HG03520 (cell line): ENCODE measurements around the gene CFAP47.
A peak's percentile ranks its signal among the peaks of the same experiment; 100 is the strongest.
"Not testable (repeated sequence)": the region's sequence is repeated elsewhere in the genome, so short reads cannot be mapped to it uniquely, and the experiment has no call there.

Experiments used
- ATAC-seq: cut with Tn5 transposase; IDR thresholded peaks from one replicate; pipeline ENCODE4 v1.9.1; 2021; ENCODE audit warnings: mild to moderate bottlenecking, moderate library complexity; ENCODE audit not compliant: unreplicated experiment

Gene CFAP47

DNA sequence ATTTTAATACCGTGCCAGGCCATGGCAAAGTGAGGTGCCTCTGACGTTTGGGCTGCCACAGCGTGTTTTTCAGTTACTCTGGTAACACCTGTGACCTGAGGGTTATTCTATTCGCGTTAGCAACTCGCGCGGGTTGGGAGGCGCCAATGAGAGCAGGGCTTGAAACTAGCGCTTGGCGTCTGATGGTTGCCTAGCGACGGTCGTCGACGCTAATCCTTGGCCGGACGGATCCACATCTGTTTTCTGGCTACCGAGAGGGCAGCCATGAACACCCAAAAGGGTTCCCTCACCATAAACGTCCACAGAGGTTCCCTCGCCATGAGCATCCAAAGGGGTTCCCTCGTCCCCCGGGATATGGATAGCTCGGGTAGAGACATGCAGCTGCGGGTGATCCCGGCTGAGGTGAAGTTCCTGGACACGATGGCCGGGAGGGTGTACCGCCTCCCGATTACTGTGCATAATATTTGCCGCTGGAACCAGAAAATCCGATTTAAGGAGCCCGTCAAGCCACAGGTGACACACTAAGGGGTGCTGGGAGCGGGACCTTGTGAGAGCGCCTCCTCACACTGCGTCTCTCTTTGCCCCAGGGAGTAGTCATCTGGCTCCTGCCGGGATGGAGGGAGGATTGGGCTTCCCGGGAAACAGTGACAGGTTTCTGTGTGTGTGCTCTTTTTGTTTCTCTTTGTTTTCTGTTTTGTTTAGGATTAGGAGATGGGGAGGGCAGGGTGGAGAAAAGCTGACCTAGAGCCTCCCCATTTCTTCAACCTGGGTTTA is at the start of gene CFAP47:
Gene CFAP47 (plus strand): TSS at position 199 of the 774 bp plus-strand sequence. CDS start 66 bp downstream, at position 265.
- no peak for ATAC-seq

- ATAC-seq, result no peak
These were observed 38.9 kb upstream of the CFAP47 start for GRCh38 chrX:35880601-35881000.

DNA sequence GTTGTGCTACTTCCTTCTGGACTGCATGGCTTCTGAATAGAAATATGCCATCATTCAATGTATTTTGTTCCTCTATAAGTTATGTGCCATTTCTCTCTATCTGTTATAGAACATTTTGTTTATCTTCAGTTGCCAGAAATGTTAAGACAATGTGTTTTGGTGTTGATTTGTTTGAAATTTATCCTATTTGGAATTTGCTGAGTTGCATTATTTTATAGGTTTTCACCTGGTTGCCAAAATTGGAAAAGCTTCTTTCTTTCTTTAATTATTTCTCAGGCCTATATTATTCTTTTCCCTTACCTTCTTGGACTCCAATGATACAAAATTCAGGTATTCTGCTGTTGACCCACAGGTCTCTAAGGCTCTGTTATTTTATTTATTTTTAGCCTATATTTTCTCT is 33.4 kb upstream of the CFAP47 start:
- no peak for ATAC-seq

DNA sequence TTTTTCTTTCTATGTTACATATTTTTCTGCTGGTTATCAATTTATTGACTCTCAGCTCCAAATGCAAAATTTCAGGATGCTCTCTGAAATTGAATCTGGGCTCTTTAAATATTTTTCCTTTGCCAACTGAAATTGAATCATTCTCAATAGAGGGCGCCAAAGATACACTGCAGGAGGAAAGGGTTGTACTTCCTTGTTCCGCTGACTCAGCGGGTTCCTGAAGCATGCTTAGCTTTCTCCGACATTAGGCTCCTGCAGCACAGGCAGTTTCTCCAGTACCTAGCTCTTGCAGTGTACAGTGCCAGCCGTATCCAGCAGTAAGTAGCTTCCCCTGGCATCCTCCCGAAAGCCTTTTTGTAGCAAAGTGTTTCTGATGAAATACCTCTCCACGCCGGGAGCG is 28.8 kb upstream of the CFAP47 start:
- ATAC-seq, result peak; percentile 53

DNA sequence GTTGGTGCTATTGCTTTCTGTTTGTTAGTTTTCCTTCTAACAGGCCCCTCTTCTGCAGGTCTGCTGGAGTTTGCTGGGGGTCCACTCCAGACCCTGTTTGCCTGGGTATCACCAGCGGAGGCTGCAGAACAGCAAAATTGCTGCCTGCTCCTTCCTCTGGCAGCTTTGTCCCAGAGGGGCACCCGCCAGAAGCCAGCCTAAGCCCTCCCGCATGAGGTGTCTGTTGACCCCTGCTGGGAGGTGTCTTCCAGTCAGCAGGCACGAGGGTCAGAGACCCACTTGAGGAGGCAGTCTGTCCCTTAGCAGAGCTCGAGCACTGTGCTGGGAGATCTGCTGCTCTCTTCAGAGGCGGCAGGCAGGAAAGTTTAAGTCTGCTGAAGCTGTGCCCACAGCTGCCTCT is 67.3 kb downstream of the CFAP47 start:
- ATAC-seq, result not testable (repeated sequence)

DNA sequence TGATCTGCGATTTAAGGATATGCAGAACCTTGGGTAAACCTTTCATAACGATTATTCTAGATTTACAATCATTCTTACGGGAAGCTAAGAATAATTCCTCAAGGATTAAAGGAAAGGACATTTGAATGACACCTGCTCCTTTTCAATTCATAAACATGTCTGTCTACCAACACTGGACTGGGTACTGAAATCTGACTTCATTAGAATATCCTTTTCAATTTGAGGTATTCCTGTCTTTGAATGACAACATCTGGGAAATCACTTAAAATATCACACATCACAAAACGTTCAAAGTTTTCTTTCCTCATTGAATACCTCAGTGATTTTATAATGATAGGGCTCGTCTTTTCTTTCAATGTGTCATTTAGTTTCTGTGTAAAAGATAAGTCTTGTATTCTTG is 87.7 kb downstream of the CFAP47 start:
- no peak for ATAC-seq

DNA sequence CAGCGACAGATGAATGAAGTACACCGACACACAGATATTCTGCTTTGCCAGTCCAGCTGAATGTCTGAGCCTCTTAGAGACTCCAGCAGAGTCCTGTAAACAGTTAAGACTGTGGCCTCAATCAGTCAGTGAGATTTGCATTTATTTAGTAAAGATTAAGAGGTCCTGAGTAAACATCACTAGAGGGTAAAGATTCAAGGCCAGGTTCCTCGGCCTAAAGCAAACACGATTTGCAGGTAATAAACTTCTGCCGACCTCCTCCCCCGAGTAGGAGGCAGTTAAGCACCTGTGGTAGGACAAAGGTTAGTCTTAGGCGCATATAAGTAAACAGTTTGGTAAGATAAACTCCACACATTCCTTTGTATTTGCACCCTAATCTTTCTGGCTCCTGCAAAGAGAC is 99.6 kb downstream of the CFAP47 start:
- no peak for ATAC-seq

GRCh38 chrX:36035550-36035949 is 116.0 kb downstream of the CFAP47 start:
- no peak for ATAC-seq

GRCh38 chrX:36062778-36063177 is 143.2 kb downstream of the CFAP47 start:
- no peak for ATAC-seq

GRCh38 chrX:36071061-36071460 is 151.5 kb downstream of the CFAP47 start:
- ATAC-seq, result no peak

GRCh38 chrX:36075009-36075408 is 155.5 kb downstream of the CFAP47 start:
- not testable (repeated sequence) for ATAC-seq

GRCh38 chrX:36083256-36083655 is 163.7 kb downstream of the CFAP47 start:
- no peak for ATAC-seq

DNA sequence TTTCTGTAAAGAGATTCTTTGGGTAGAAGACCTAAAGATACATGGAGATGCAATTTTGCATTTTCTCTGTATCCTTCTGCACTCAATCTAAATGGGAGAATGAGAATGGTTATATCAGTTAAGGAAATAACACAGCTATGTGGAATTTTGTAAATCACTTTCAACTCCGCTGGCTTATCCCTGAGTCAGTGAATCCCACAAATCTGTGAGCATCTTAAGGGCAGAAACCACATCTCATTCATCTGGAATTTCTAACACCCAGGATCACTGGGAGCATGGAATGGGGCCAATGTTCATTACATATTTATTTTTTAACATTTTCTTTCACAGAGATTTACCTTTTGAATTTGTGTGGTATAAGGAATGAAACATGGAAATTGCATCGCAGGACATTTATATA is 167.8 kb downstream of the CFAP47 start:
- no peak for ATAC-seq

DNA sequence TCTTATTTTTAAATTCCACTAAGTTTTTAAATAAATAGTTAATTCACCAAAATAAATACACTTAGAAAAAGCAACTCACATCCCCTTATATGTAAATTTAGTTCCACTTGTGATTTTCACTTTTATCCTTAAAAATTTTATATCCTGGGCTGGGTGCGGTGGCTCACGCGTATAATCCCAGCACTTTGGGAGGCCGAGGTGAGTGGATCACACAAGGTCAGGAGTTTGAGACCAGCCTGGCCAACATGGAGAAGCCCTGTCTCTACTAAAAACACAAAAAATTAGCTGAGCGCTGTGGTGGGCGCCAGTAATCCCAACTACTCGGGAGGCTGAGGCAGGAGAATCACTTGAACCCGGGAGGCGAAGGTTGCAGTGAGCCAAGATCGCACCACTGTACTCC is 169.4 kb downstream of the CFAP47 start:
- not testable (repeated sequence) for ATAC-seq

GRCh38 chrX:36102425-36102824 is 182.9 kb downstream of the CFAP47 start:
- no peak for ATAC-seq

DNA sequence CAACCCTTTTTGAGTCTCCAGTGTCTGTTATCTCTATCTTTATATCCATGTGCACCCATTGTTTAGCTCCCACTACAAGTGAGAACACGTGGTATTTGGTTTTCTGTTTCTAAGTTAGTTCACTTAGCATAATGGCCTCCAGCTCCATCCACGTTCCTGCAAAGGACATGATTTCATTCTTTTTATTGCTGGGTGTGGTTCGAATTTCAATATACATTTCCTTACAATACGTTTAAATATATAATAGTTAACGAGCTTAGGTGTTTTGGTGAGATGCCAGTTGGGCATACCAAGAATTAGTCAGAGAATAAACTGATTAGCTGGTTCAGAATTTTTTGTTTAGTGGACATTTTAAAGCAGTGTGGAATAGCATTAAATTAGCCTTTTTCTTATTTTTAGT is 196.7 kb downstream of the CFAP47 start:
- no peak for ATAC-seq

DNA sequence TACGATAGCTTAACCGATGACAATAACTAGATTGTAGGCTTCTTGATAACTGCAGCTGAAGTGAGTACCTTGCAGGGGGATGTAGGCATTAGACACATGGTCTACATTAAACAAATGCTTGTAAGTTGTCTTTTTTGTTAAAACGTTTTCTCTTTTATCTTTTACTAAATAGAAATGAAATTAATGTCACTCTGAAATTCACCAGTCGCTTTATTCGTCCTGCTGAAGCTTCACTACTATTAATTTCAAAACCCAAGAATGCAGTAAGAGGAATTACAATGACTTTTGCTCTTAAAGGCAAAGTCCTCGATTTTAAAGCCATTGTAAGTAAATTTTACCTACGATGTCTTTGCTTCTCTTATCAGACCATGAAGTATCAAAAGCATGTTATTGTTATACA is 239.7 kb downstream of the CFAP47 start:
- no peak for ATAC-seq

- no peak for ATAC-seq
These were observed 240.5 kb downstream of the CFAP47 start for GRCh38 chrX:36160081-36160480.

- ATAC-seq, result no peak
These were observed 279.0 kb downstream of the CFAP47 start for GRCh38 chrX:36198575-36198974.

GRCh38 chrX:36199928-36200327 is 280.4 kb downstream of the CFAP47 start:
- ATAC-seq, result no peak

DNA sequence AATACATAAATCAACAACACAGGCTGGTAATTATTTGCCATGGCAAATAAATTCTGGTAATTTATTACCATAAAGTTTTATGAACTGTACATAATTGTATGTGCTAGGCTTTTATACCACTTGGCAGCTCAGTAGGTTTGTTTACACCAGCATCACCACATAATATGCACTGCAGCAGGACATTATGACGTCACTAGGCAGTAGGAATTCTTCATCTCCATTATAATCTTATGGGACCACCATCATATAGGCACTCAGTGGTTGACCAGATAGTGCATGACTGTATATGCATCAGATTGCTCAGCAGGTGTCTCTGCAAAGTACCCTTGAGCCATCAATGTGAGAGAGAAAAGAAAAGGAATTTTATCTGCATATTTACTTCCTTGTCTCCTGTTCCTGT is 295.4 kb downstream of the CFAP47 start:
- no peak for ATAC-seq

- no peak for ATAC-seq
These were observed 299.3 kb downstream of the CFAP47 start for GRCh38 chrX:36218801-36219200.
